Naive thymus-derived CD8-positive, alpha-beta T cell (primary cell): ENCODE data around the gene SERTAD3. TPM values are rescaled to one million over a fixed set of nuclear protein-coding genes. Genes with fewer than 3 reads are reported as not detected.

Experiments
- ATAC-seq, 2 donors: fragments of 150-1000 bp; cut with Tn5 transposase in 1 of 2; sonication (Bioruptor Pico), chemical (Tn5 transposase) in 1 of 2; 1 replicate in 1 of 2; 2 replicates in 1 of 2; pipeline ENCODE4 v1.10.0; 2021; ENCODE audit warnings: mild to moderate bottlenecking in 2 of 2, moderate library complexity in 2 of 2
- POLR2A ChIA-PET: fragments of 350-600 bp; sonication (Branson Sonifier 250); formaldehyde crosslinking; loops from one replicate; lab custom pipeline; 2021; ENCODE audit warnings: antibody characterized with exemption; lab: Charles Lee
- DNase-seq, 10 donors: peaks; one replicate each; pipeline versions ENCODE4 v3.0.0 to v3.0.0-alpha.2; 2020 to 2022
- H3K27ac Mint-ChIP-seq, 10 donors: one replicate each; pipeline ENCODE4 v1.8.0; 2020 to 2022; ENCODE audit warnings: mild to moderate bottlenecking in 10 of 10, mixed read lengths in 10 of 10, moderate library complexity in 4 of 10, inconsistent platforms in 1 of 10
- H3K27me3 Mint-ChIP-seq, 5 donors: one replicate each; pipeline ENCODE4 v1.8.0; 2021 to 2022; ENCODE audit warnings: mixed read lengths in 5 of 5
- H3K36me3 Mint-ChIP-seq, 3 donors: one replicate each; pipeline ENCODE4 v1.8.0; 2020 to 2022; ENCODE audit warnings: mixed read lengths in 3 of 3, mild to moderate bottlenecking in 2 of 3, inconsistent platforms in 1 of 3
- H3K4me1 Mint-ChIP-seq, 4 donors: one replicate each; pipeline ENCODE4 v1.8.0; 2021 to 2022; ENCODE audit warnings: mixed read lengths in 4 of 4
- H3K4me3 Mint-ChIP-seq, 10 donors: one replicate each; pipeline ENCODE4 v1.8.0; 2020 to 2022; ENCODE audit warnings: mild to moderate bottlenecking in 10 of 10, mixed read lengths in 10 of 10, moderate library complexity in 6 of 10, inconsistent platforms in 1 of 10
- H3K9me3 Mint-ChIP-seq, 9 donors: one replicate each; pipeline ENCODE4 v1.8.0; 2020 to 2022; ENCODE audit warnings: mixed read lengths in 9 of 9, mild to moderate bottlenecking in 3 of 9, inconsistent platforms in 1 of 9, moderate library complexity in 1 of 9
- polyA plus RNA-seq, 3 donors: library from polyadenylated mRNA; unstranded; fragments of 300-500 nt; fragmentation: Illumina TruSeq; gene quantifications; one replicate each; pipeline ENCODE4 v1.2.3, GENCODE V29; 2021
- total RNA-seq, 8 experiments: library from RNA in 2 of 8; stranded (reverse) in 2 of 8; gene quantifications; one replicate each; pipeline ENCODE4 v1.2.3 and lab custom pipeline; 2021 to 2026

The SERTAD3 gene
- total and polyA plus RNA-seq, 5 experiments from 2014 or later: 2.3 to 10.6 (median 9.2) TPM

DNA sequence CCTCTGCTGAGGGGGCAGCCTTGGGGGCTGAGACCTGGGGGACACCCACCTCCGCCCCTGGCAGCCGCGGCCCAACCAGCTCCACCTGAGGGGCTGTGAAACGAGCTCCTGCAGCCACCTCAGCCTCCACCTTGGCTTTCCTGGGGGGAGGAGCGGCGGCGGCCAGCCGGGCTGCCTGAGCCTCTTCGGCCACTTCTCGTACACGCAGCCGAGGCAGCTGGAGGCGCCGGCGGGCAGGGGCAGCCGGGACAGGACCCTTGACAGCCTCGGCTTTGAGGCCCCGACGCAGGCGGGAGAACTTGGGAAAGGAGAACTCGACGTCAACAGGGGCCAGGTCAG lies 46.6 kb downstream of the SERTAD3 start:
- Mint-ChIP-seq H3K4me3 (no peak overlapping the region), H3K4me1 (peaks cover 7 to 19% (median 12%) of the 10 kb centered on the region in 4 donors), H3K27ac (no peak overlapping the region), H3K9me3 (no peaks in the 10 kb centered on the region), H3K27me3 (no peaks in the 10 kb centered on the region), H3K36me3 (no peaks in the 10 kb centered on the region)
- POLR2A ChIA-PET: no interaction called here
- ATAC-seq (no peak), DNase-seq (no peak)

DNA sequence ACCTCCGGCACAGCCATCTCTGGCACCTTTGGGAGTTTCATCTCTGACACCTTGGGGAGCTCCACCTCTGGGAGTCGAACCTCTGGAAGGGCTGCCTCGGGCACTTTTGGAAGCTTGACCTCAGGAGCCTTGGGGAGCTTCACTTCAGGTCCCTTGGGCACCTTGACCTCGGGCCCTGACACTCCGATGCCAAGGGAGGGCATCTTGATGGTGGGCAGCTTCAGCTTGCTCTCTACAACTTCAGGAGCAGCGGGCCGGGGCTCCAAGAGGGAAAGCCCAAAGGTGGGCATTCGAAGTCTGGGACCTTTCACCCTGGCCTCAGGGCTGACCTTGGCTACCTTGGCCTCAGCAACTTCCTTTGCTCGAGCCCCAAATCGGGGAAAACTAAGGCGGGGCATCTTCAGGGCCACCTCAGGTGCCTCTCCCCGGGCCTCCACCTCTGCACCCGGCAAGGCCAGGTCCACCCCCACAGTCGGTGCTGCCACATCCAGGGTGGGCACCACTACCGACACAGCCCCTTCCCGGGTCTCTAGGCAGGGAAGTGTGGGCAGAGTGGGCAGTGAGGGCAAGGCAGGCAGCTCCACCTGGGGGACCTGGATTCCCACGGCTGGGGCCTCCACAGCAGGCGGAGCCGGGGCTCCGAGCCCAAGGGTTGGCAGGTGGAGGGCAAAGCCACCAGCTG lies 47.1 kb downstream of the SERTAD3 start:
- POLR2A ChIA-PET: no interaction called here
- DNase-seq (peak in 1 of 10 donors; percentile 52), ATAC-seq (no peak)
- Mint-ChIP-seq H3K9me3 (no peaks in the 10 kb centered on the region), H3K36me3 (no peaks in the 10 kb centered on the region), H3K4me3 (no peak overlapping the region), H3K27me3 (no peaks in the 10 kb centered on the region), H3K4me1 (peaks cover 7 to 19% (median 12%) of the 10 kb centered on the region in 4 donors), H3K27ac (no peak overlapping the region)

DNA sequence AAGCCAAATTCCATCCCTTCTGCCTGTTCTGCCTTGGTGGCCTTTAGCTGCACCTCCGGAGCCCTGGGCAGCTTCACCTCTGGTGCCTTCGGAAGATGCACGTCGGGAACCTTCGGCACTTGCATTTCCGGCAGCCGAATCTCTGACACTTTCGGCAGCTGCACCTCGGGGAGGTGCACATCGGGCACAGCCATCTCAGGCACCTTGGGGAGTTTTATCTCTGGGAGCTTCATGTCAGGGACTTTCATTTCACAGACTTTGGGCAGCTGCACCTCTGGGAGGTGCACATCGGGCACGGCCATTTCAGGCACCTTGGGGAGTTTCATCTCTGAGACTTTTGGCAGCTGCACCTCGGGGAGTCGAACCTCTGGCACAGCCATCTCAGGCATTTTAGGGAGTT lies 48.2 kb downstream of the SERTAD3 start:
- H3K9me3 Mint-ChIP-seq: no peaks in the 10 kb centered on the region

DNA sequence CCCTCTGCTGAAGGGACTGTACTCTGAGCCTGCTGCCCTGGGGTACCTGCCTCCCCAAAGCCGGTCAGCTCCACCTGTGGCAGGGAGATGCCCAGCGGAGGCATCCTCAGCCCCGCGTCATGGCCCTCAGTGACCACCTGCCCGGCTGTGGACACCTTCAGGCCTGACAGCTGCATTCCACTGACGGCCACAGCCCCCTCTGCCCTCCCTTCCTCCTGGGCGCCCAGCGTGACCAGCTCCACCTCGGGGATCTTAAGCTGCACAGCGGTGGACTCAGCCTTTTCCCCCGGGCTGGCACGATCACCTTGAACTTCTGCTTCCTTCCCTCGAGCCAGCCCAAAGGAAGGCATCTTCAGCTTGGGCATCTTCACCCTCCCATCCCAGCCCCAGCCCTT lies 49.3 kb downstream of the SERTAD3 start:
- Mint-ChIP-seq H3K4me1 (peaks cover 4 to 11% (median 9%) of the 10 kb centered on the region in 4 donors), H3K27ac (no peak overlapping the region), H3K4me3 (no peak overlapping the region), H3K36me3 (no peaks in the 10 kb centered on the region), H3K9me3 (no peaks in the 10 kb centered on the region), H3K27me3 (no peaks in the 10 kb centered on the region)
- DNase-seq (no peak), ATAC-seq (no peak)
- POLR2A ChIA-PET: interaction anchor here (2.4 kb wide), 1 partner anchor 9 kb away, joined by 13 read pairs; no protein-coding TSS in a partner anchor

More for the DNA sequence above, 48.2 kb downstream of the SERTAD3 start:
- H3K27me3 Mint-ChIP-seq: no peaks in the 10 kb centered on the region
- POLR2A ChIA-PET: interaction anchor here (2.4 kb wide), 1 partner anchor 8 kb away, joined by 13 read pairs; no protein-coding TSS in a partner anchor
- H3K27ac Mint-ChIP-seq: peak overlapping the region in 1 of 10 donors; percentile 41
- ATAC-seq: no peak
- H3K4me1 Mint-ChIP-seq: peaks cover 4 to 14% (median 12%) of the 10 kb centered on the region in 4 donors
- H3K36me3 Mint-ChIP-seq: no peaks in the 10 kb centered on the region
- no peak overlapping the region for H3K4me3 Mint-ChIP-seq
- DNase-seq: no peak

DNA sequence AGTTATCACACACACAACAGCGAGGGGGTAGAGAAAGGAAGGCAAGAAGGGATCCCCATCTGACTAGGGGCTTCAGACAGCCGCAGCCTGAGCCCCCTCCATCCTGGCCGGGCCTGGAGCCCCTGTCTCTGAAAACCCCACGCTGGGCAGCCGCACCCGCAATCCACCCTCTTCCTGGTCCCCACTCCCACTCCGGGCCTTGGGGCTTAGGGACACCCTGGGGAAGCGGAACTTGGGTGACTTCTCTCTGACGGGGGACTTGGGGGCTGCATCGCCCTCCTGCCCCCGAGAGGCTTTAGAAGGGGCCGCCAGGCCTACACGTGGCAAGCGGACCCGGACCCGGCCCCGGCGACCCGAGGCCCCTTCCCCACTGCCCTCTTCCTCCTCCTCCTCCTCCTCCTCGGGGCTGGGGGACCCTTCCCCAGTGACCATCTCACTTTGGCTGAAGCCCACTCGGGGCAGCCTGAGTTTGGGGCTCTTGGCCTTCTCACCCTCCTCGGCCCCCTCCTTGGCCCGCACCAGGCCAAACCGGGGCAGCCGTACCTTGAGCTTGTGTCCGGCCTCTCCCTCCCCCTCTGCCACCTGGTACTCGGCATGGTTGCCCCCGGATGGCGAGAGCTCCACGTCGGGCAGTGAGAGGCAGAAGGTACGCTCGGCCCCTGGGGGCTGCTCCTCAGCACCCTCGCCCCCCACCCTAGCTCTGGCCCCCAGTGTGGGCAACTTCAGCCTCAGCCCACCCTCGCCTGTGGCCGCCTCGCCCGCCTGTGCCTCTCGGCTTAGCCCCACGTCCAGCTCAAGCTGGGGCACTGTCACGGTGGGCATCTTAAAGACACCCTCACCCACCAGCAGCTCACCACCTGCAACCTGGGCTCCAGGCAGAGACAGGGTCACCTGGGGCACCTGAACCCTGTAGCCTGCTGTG lies 50.0 kb downstream of the SERTAD3 start:
- Mint-ChIP-seq H3K27me3 (no peaks in the 10 kb centered on the region), H3K4me3 (no peak overlapping the region), H3K4me1 (peaks cover 3 to 6% (median 4%) of the 10 kb centered on the region in 4 donors), H3K27ac (no peak overlapping the region), H3K36me3 (no peaks in the 10 kb centered on the region), H3K9me3 (no peaks in the 10 kb centered on the region)
- POLR2A ChIA-PET: interaction anchor here (2.4 kb wide), 1 partner anchor 10 kb away, joined by 13 read pairs; no protein-coding TSS in a partner anchor
- peak in 1 of 10 donors; percentile 59 for DNase-seq
- ATAC-seq: no peak

DNA sequence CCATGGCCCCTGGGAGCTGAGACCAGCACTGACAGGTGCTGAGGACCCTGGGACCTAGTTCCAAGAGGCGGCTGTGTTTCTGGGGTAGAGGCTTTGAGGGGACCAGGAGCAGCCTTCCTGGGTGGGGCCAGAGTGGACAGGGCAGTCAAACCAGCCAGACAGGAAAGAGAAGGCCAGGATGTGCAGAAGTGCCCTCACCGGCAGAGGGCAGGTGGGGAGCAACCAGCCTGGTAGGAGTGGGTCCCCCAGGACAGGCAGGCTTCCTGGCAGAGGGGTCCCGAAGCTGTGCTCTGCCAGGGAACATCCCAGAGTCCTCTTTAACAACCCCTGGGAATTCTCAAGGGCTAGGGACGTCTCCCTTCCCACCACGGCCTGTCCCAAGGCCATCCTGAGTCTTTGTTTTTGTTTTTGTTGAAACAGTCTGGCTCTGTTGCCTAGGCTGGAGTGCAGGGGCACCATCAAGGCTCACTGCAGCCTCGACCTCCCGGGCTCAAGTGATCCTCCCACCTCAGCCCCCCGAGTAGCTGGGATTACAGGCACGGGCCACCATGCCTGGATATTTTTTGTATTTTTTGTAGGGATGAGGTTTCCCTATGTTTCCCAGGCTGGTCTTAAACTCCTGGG lies 51.1 kb downstream of the SERTAD3 start:
- peak overlapping the region in 2 of 10 donors; percentile 51 to 62 for H3K27ac Mint-ChIP-seq
- POLR2A ChIA-PET: no interaction called here
- H3K27me3 Mint-ChIP-seq: no peaks in the 10 kb centered on the region
- H3K4me1 Mint-ChIP-seq: no peaks in the 10 kb centered on the region
- no peak overlapping the region for H3K4me3 Mint-ChIP-seq
- no peaks in the 10 kb centered on the region for H3K9me3 Mint-ChIP-seq
- DNase-seq (no peak), ATAC-seq (no peak)
- H3K36me3 Mint-ChIP-seq: no peaks in the 10 kb centered on the region

DNA sequence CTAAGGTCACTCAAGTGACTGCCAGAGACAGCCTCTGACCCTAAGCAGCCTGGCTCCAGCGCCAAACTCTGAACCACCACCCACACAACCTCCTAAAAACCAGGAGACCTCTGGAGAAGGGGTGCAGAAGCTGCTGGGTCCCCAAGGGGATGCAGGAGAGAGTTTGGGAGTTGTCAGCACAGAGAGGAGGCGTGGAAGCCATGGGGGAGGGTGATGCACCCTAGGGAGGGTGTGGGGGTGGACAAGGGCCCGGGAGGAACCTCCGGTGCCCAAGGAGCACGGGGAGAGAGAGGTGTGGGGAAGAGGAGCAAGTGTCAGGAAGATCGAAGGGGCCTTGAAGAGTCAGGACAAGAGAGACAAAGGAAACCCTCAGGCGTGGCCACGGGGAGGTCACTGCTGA lies 52.0 kb downstream of the SERTAD3 start:
- ATAC-seq (no peak), DNase-seq (no peak)
- Mint-ChIP-seq H3K9me3 (no peaks in the 10 kb centered on the region), H3K27me3 (peaks cover 0 to 1% (median 0%) of the 10 kb centered on the region in 5 donors), H3K36me3 (no peaks in the 10 kb centered on the region), H3K4me3 (no peak overlapping the region), H3K27ac (peak overlapping the region in 1 of 10 donors; percentile 43), H3K4me1 (peaks cover 0 to 1% (median 0%) of the 10 kb centered on the region in 4 donors)
- POLR2A ChIA-PET: no interaction called here

Other genes starting within 250 kb of the SERTAD3 start
- not detected for gene TTC9B, start 226.0 kb downstream of the SERTAD3 start, total RNA-seq
- not detected for gene TTC9B, start 226.0 kb downstream of the SERTAD3 start, polyA plus RNA-seq
- 1 to 10 TPM; 2.3 to 2.6 TPM for gene CCNP, start 217.6 kb downstream of the SERTAD3 start, total RNA-seq
- under 1 TPM in 1 of 3 donors, not detected in 2; 0.14 TPM for gene CCNP, start 217.6 kb downstream of the SERTAD3 start, polyA plus RNA-seq
- 100 to 1,000 TPM; 202 to 210 TPM for gene AKT2, start 159.0 kb downstream of the SERTAD3 start, total RNA-seq
- 10 to 100 TPM; 21.5 to 26.9 (median 22.9) TPM for gene AKT2, start 159.0 kb downstream of the SERTAD3 start, polyA plus RNA-seq
- gene C19orf47, start 95.9 kb downstream of the SERTAD3 start, total RNA-seq: 10 to 100 TPM; 12.6 to 16.9 TPM
- gene C19orf47, start 95.9 kb downstream of the SERTAD3 start, polyA plus RNA-seq: 10 to 100 TPM in 1 of 3 donors, 1 to 10 TPM in 2; 6.8 to 10.0 (median 9.8) TPM
- 10 to 100 TPM; 92.5 to 98.6 TPM for gene PLD3, start 95.6 kb downstream of the SERTAD3 start, total RNA-seq
- 10 to 100 TPM; 46.5 to 87.5 (median 67.5) TPM for gene PLD3, start 95.6 kb downstream of the SERTAD3 start, polyA plus RNA-seq
- gene HIPK4, start 54.2 kb downstream of the SERTAD3 start, total RNA-seq: under 1 TPM; 0.18 to 0.19 TPM
- not detected for gene HIPK4, start 54.2 kb downstream of the SERTAD3 start, polyA plus RNA-seq
- 1 to 10 TPM; 3.8 to 4.0 TPM for gene PRX, start 31.0 kb downstream of the SERTAD3 start, total RNA-seq
- under 1 TPM; 0.39 to 0.49 (median 0.44) TPM for gene PRX, start 31.0 kb downstream of the SERTAD3 start, polyA plus RNA-seq
- gene SERTAD1, start 18.3 kb downstream of the SERTAD3 start, total RNA-seq: 1 to 10 TPM; 6.2 to 8.1 TPM
- gene SERTAD1, start 18.3 kb downstream of the SERTAD3 start, polyA plus RNA-seq: 10 to 100 TPM in 1 of 3 donors, 1 to 10 TPM in 2; 2.6 to 10.4 (median 3.5) TPM
- gene BLVRB, start 21.4 kb upstream of the SERTAD3 start, total RNA-seq: 10 to 100 TPM; 11.8 to 12.8 TPM
- gene BLVRB, start 21.4 kb upstream of the SERTAD3 start, polyA plus RNA-seq: 10 to 100 TPM; 17.3 to 27.8 (median 22.6) TPM
- gene SPTBN4, start 22.7 kb upstream of the SERTAD3 start, total RNA-seq: under 1 TPM; 0.47 to 0.62 TPM
- gene SPTBN4, start 22.7 kb upstream of the SERTAD3 start, polyA plus RNA-seq: under 1 TPM in 1 of 3 donors, not detected in 2; 0.13 TPM
- gene SHKBP1, start 132.5 kb upstream of the SERTAD3 start, total RNA-seq: 100 to 1,000 TPM; 116 to 122 TPM
- gene SHKBP1, start 132.5 kb upstream of the SERTAD3 start, polyA plus RNA-seq: 10 to 100 TPM; 85.3 to 98.9 (median 89.9) TPM
- 100 to 1,000 TPM in 1 of 2 experiments, 10 to 100 TPM in 1; 87.7 to 114 TPM for gene LTBP4, start 157.0 kb upstream of the SERTAD3 start, total RNA-seq
- 10 to 100 TPM; 13.4 to 27.4 (median 18.0) TPM for gene LTBP4, start 157.0 kb upstream of the SERTAD3 start, polyA plus RNA-seq
- gene NUMBL, start 246.3 kb upstream of the SERTAD3 start, total RNA-seq: 10 to 100 TPM; 15.6 to 16.9 TPM
- 1 to 10 TPM in 1 of 3 donors, under 1 TPM in 2; 0.80 to 1.2 (median 0.83) TPM for gene NUMBL, start 246.3 kb upstream of the SERTAD3 start, polyA plus RNA-seq